Prostate gland (tissue), 2 donors: Measurements from ENCODE around the gene NLRP8. TPM values are rescaled to one million over a fixed set of nuclear protein-coding genes. Genes with fewer than 3 reads are reported as not detected.
"Not testable (repeated sequence)": the region's sequence is repeated elsewhere in the genome, so short reads cannot be mapped to it uniquely, and the experiment has no call there.

Source experiments
- DNase-seq: peaks from one replicate; pipeline ENCODE4 v3.0.0-alpha.2; 2019; ENCODE audit warnings: low spot score
- H3K27ac ChIP-seq, 2 donors: fragments of 200-600 bp; sonication (generic); 2 replicates each; pipeline ENCODE4 v1.5.1; 2017 to 2019
- H3K27me3 ChIP-seq: fragments of 200-600 bp; sonication (generic); replicated peaks from 2 replicates; pipeline ENCODE4 v1.5.1; 2019; ENCODE audit not compliant: insufficient read depth
- H3K36me3 ChIP-seq, 2 donors: fragments of 200-600 bp; sonication (generic); 1 replicate in 1 of 2; 2 replicates in 1 of 2; pipeline versions ENCODE4 v1.5.1 to v1.8.1; 2017 to 2019
- H3K4me1 ChIP-seq: fragments of 200-600 bp; sonication (generic); replicated peaks from 2 replicates; pipeline ENCODE4 v1.5.1; 2019
- H3K4me3 ChIP-seq, 2 donors: fragments of 200-600 bp; sonication (generic); 2 replicates each; pipeline ENCODE4 v1.5.1; 2017 to 2019
- H3K9me3 ChIP-seq: fragments of 200-600 bp; sonication (generic); 2 replicates; pipeline ENCODE4 v1.5.1; 2017
- CTCF ChIP-seq, 4 experiments: fragments of 200-600 bp in 2 of 4; fragments of 450-650 bp in 2 of 4; sonication (generic) in 2 of 4; IDR thresholded peaks; 1 replicate in 3 of 4; 2 replicates in 1 of 4; pipeline ENCODE4 v1.5.1; 2016 to 2019; ENCODE audit warnings: antibody characterized with exemption in 4 of 4, mild to moderate bottlenecking in 2 of 4, moderate library complexity in 2 of 4
- POLR2A ChIP-seq: fragments of 450-650 bp; IDR thresholded peaks from one replicate; pipeline ENCODE4 v1.6.1; 2016; ENCODE audit warnings: antibody characterized with exemption, mild to moderate bottlenecking
- POLR2AphosphoS5 ChIP-seq: sonication (generic); formaldehyde crosslinking; IDR thresholded peaks from one replicate; pipeline ENCODE4 v1.6.1; 2017; ENCODE audit warnings: antibody characterized with exemption
- WGBS: methylation state at CpG from one replicate; pipeline ENCODE4 v1.1.5; 2018; 5-methylcytosine and 5-hydroxymethylcytosine counted together
- intact Hi-C: fragments of 100-400 bp; cut with DNase I; formaldehyde crosslinking; loops from one replicate; pipeline ENCODE4 v1.14.2; 2022
- total RNA-seq, 2 donors: library from RNA; depleted of rRNA; stranded (reverse); fragments of >200 nt; gene quantifications; one replicate each; pipeline ENCODE4 v1.1.0, GENCODE V29; 2016

The NLRP8 gene
- total RNA-seq, 2 donors from 2014 or later = 0.05 to 0.51 TPM

GRCh38 chr19:55990831-55991230, 43.2 kb downstream of the NLRP8 start:
- WGBS = 47% methylated on average over 5 of the region's 5 CpGs
- H3K9me3 ChIP-seq = no peaks in the 10 kb centered on the region
- TF ChIP-seq POLR2AphosphoS5 = no peak
- no peak for TF ChIP-seq POLR2A
- no peak for TF ChIP-seq CTCF (IDR thresholded peaks at IDR 0.05)
- H3K4me1 ChIP-seq = no peaks in the 10 kb centered on the region
- H3K36me3 ChIP-seq = no peaks in the 10 kb centered on the region
- DNase-seq = no peak
- intact Hi-C loops = no loop called here
- H3K4me3 ChIP-seq = no peak overlapping the region
- H3K27ac ChIP-seq = no peak overlapping the region
- H3K27me3 ChIP-seq = no peaks in the 10 kb centered on the region

- no peak overlapping the region for H3K4me3 ChIP-seq
- no peaks in the 10 kb centered on the region for H3K27me3 ChIP-seq
- intact Hi-C loops = no loop called here
- WGBS = 54% methylated on average over 1 of the region's 1 CpG
- no peak for TF ChIP-seq CTCF (IDR thresholded peaks at IDR 0.05)
- no peak for TF ChIP-seq POLR2A
- TF ChIP-seq POLR2AphosphoS5 = no peak
- H3K27ac ChIP-seq = no peak overlapping the region
- no peaks in the 10 kb centered on the region for H3K4me1 ChIP-seq
- H3K36me3 ChIP-seq = no peaks in the 10 kb centered on the region
- DNase-seq = no peak
- H3K9me3 ChIP-seq = no peaks in the 10 kb centered on the region
These were observed 45.9 kb downstream of the NLRP8 start for GRCh38 chr19:55993492-55993891.

GRCh38 chr19:56014765-56015164, 67.1 kb downstream of the NLRP8 start:
- Histone ChIP-seq H3K36me3 (no peaks in the 10 kb centered on the region), H3K4me1 (no peaks in the 10 kb centered on the region), H3K4me3 (no peak overlapping the region), H3K27ac (no peak overlapping the region), H3K27me3 (no peaks in the 10 kb centered on the region), H3K9me3 (no peaks in the 10 kb centered on the region)
- intact Hi-C loops = no loop called here
- 76% methylated on average over 1 of the region's 1 CpG for WGBS
- TF ChIP-seq CTCF (IDR thresholded peaks at IDR 0.05) = no peak
- TF ChIP-seq POLR2AphosphoS5 = no peak
- TF ChIP-seq POLR2A = no peak
- DNase-seq = no peak

GRCh38 chr19:56015756-56016155, 68.1 kb downstream of the NLRP8 start:
- H3K4me1 ChIP-seq = no peaks in the 10 kb centered on the region
- no peak for TF ChIP-seq CTCF (IDR thresholded peaks at IDR 0.05)
- TF ChIP-seq POLR2A = no peak
- TF ChIP-seq POLR2AphosphoS5 = no peak
- no peak overlapping the region for H3K27ac ChIP-seq
- DNase-seq = no peak
- no peaks in the 10 kb centered on the region for H3K27me3 ChIP-seq
- H3K9me3 ChIP-seq = no peaks in the 10 kb centered on the region
- intact Hi-C loops = no loop called here
- WGBS = 22% methylated on average over 5 of the region's 5 CpGs
- H3K4me3 ChIP-seq = no peak overlapping the region
- no peaks in the 10 kb centered on the region for H3K36me3 ChIP-seq

- H3K36me3 ChIP-seq, H3K4me1 ChIP-seq, H3K27me3 ChIP-seq, DNase-seq, H3K9me3 ChIP-seq, intact Hi-C loops, H3K4me3 ChIP-seq, H3K27ac ChIP-seq: not testable (repeated sequence)
- WGBS = 65% methylated on average over 2 of the region's 2 CpGs
These were observed 71.7 kb downstream of the NLRP8 start for GRCh38 chr19:56019325-56019724.

- H3K27ac ChIP-seq, H3K9me3 ChIP-seq, H3K4me1 ChIP-seq, H3K4me3 ChIP-seq, H3K27me3 ChIP-seq, intact Hi-C loops, H3K36me3 ChIP-seq, DNase-seq: not testable (repeated sequence)
- WGBS = 66% methylated on average over 7 of the region's 7 CpGs
These were observed 72.8 kb downstream of the NLRP8 start for GRCh38 chr19:56020355-56020975.
